Effector memory CD8-positive, alpha-beta T cell (primary cell): Measurements from ENCODE around the gene GBGT1.

ENCODE experiments used
- ATAC-seq: fragments of 150-1000 bp; cut with Tn5 transposase; replicated peaks from 2 replicates; pipeline ENCODE4 v1.10.0; 2021; ENCODE audit warnings: mild to moderate bottlenecking, moderate library complexity
- DNase-seq, 3 experiments: peaks; one replicate each; pipeline ENCODE4 v3.0.0; 2021
- H3K27ac Mint-ChIP-seq, 2 donors: one replicate each; pipeline ENCODE4 v1.8.0; 2022; ENCODE audit warnings: mild to moderate bottlenecking in 2 of 2, mixed read lengths in 2 of 2, moderate library complexity in 2 of 2
- H3K27me3 Mint-ChIP-seq, 2 donors: one replicate each; pipeline ENCODE4 v1.8.0; 2022; ENCODE audit warnings: mixed read lengths in 2 of 2
- H3K36me3 Mint-ChIP-seq: one replicate; pipeline ENCODE4 v1.8.0; 2022; ENCODE audit warnings: mild to moderate bottlenecking, moderate library complexity, mixed read lengths; ENCODE audit not compliant: insufficient read depth
- H3K4me1 Mint-ChIP-seq, 2 donors: one replicate each; pipeline ENCODE4 v1.8.0; 2022; ENCODE audit warnings: low read depth in 2 of 2, mixed read lengths in 2 of 2
- H3K4me3 Mint-ChIP-seq, 2 donors: one replicate each; pipeline ENCODE4 v1.8.0; 2022; ENCODE audit warnings: mild to moderate bottlenecking in 2 of 2, mixed read lengths in 2 of 2, moderate library complexity in 2 of 2
- H3K9me3 Mint-ChIP-seq, 2 donors: one replicate each; pipeline ENCODE4 v1.8.0; 2022; ENCODE audit warnings: mixed read lengths in 2 of 2

Gene GBGT1

DNA sequence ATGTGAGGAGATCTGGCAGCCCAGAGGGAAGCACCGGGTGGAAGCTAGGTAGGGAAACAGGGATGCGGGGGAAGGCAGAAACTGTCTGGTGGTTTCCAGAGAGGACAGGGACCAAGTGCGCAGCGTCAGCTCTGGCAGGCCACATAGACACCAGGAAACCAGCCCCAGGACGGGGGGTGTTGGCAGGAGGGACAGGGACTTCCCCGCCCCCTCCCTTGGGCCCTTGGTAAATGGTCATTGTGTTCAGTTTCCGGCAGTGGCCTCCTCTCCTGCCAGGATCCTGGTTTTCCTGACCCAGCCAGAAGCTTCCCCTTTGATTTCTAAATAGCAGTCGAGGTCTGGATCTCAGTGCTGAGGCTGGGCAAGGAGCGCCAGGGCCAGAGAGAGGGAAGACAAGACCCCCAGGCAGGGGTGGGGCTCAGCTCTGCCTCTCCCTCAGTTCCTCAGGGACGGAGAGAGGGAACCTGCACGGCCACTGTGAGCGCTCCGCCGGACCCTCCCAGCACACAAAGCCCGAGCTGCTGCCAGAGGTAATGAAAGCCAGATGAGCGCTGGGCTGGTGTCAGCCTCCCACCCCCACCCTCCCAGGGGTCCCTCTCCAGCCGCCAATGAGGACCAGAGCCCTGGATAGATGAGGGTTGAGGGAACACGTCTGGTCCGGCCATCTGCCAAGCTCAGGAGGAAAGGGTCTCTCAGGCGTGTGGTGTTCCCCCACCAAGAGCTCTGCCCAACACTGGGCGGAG lies 44.4 kb downstream of the GBGT1 start:
- Mint-ChIP-seq H3K27ac (peak overlapping the region; percentile 81 to 97), H3K4me1 (peaks cover 59 to 65% of the 10 kb centered on the region in 2 donors), H3K27me3 (no peaks in the 10 kb centered on the region), H3K4me3 (peak overlapping the region; percentile 63 to 78), H3K36me3 (peaks cover 88% of the 10 kb centered on the region), H3K9me3 (no peaks in the 10 kb centered on the region)
- DNase-seq = no peak
- ATAC-seq = no peak

DNA sequence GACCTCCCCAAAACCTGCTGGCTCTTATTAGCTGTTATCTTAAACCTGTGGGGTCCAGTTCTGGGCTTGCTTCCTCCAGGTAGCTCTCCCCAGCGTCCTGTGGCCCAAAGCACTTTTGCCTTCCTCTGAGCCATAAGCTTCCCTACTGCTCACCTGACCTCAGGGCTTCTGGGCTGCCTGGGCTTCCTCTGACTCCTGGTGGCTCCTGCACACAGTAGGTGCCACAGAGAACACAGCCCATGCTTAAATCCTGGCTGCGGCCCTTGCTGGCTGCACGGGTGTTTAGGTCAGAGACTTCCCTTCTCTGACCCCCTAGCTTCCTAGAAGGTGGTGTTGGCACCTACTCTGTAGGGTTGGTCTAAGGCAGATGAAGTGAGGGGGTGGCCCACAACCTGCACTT lies 45.1 kb downstream of the GBGT1 start:
- Mint-ChIP-seq H3K4me3 (peak overlapping the region; percentile 63 to 78), H3K4me1 (peaks cover 56 to 65% of the 10 kb centered on the region in 2 donors), H3K36me3 (peaks cover 88% of the 10 kb centered on the region), H3K27me3 (no peaks in the 10 kb centered on the region), H3K9me3 (no peaks in the 10 kb centered on the region), H3K27ac (peak overlapping the region; percentile 58 to 97)
- ATAC-seq (no peak), DNase-seq (no peak)

DNA sequence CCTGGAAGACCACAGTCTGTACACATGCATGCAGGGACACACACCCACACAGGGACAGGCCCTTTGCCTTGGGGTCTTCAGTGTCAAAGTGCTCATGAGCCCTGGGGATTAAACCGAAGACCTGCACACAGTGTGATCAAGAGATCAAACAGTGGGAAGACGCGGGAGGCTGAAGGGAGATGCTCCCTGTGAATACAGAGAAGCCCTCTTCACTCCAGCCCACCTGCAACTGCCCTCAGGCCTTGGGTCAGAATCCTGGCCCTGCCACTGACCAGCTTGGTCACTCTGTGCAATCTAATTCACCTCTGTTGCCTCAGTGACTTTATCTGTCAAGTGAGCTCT lies 45.6 kb downstream of the GBGT1 start:
- Mint-ChIP-seq H3K4me1 (peaks cover 56 to 66% of the 10 kb centered on the region in 2 donors), H3K27me3 (no peaks in the 10 kb centered on the region), H3K4me3 (peak overlapping the region; percentile 51 to 63), H3K27ac (peak overlapping the region; percentile 58 to 97), H3K36me3 (peaks cover 91% of the 10 kb centered on the region), H3K9me3 (no peaks in the 10 kb centered on the region)
- DNase-seq = no peak
- ATAC-seq = no peak

DNA sequence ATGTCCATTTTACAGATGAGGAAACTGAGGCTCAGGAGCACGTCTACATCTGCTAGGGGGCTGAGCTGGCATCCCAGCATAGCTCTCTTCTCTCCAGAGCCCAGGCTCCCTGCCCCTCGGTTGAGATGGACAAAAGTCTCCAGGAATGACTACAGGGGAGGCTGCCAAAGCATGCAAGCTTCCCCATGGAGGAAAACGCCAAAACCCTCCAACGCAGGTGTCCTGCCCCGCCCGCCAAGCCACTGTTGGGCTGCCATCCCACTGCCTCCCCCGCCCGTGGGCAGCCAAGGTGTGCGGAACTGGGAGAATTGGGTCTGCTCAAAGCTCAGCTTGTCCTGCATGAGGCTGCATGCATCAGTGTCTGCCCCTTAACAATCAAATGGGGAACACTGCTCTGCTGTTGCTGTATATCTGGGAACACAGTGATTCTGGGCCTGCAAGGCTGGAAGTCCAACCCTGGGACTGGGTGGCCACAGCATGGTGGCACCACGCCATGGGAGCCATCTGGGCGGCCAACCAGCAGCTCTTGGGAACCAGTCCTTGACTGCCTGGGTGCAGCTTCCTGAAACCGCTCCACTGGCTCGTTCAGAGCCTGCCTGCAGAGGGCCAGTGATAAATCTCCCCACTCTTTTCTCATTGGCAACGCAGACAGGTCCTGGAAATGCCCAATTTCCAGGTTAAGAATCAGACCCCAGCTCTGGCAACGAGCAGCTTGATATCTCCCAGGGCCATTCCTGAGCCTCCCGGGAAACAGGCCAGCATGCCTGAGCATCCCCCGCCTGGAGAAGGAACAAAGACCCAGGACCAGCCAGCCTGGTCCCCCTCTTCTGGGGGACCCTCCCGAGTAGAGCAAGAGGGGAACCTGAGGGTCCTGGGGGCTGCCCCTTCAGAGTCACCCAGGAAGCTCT lies 46.2 kb downstream of the GBGT1 start:
- ATAC-seq = no peak
- Mint-ChIP-seq H3K4me3 (peak overlapping the region; percentile 51 to 56), H3K27ac (peak overlapping the region; percentile 67 to 97), H3K9me3 (no peaks in the 10 kb centered on the region), H3K4me1 (peaks cover 54 to 70% of the 10 kb centered on the region in 2 donors), H3K36me3 (peaks cover 91% of the 10 kb centered on the region), H3K27me3 (no peaks in the 10 kb centered on the region)
- DNase-seq = no peak

DNA sequence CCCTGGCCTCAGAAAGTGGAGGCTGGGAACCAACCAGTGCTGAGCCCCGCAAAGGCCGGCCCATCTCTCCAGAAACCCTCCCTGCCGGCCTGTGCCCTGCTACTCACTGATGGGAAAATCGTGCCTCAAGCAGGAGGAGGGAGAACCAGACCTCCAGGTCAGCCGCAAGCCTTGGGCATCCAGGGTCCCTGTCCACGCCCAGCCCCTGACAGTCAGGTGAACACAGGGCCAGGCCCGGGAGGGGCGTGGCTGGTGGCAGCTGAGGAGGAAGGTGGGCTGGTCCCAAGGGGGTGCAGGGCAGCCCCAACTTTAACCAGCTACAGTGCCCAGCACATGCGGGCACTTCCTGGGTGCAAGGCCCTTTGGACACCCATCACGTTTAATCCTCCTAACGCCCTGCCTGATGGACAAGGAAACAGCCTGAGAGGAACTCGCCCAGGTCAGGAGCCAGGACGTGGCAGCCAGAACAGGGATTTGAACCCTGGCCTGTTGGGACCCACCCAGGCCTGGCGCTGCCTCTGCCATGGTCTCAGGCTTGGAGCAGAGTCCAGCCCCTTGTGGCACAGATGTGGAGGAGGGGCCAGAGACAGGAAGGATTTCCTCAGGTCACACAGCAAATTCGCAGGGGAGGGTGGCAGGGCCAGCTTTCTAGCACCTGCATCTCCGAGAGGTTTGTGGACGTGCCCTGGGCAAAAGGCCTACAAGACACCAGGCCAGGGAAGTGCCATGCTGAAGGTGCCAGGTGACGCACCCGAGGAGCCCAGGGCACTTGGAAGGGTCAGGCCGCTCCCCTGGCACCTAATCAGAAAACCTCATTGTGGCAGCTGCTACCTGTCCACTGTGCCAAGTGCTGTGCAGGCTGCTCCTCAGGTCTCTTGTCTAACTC lies 47.1 kb downstream of the GBGT1 start:
- no peaks in the 10 kb centered on the region for H3K27me3 Mint-ChIP-seq
- H3K4me1 Mint-ChIP-seq = peaks cover 50 to 70% of the 10 kb centered on the region in 2 donors
- ATAC-seq (no peak), DNase-seq (no peak)
- H3K4me3 Mint-ChIP-seq = peak overlapping the region; percentile 75 to 76
- H3K27ac Mint-ChIP-seq = peak overlapping the region; percentile 96 to 97
- H3K36me3 Mint-ChIP-seq = peaks cover 89% of the 10 kb centered on the region
- no peaks in the 10 kb centered on the region for H3K9me3 Mint-ChIP-seq

DNA sequence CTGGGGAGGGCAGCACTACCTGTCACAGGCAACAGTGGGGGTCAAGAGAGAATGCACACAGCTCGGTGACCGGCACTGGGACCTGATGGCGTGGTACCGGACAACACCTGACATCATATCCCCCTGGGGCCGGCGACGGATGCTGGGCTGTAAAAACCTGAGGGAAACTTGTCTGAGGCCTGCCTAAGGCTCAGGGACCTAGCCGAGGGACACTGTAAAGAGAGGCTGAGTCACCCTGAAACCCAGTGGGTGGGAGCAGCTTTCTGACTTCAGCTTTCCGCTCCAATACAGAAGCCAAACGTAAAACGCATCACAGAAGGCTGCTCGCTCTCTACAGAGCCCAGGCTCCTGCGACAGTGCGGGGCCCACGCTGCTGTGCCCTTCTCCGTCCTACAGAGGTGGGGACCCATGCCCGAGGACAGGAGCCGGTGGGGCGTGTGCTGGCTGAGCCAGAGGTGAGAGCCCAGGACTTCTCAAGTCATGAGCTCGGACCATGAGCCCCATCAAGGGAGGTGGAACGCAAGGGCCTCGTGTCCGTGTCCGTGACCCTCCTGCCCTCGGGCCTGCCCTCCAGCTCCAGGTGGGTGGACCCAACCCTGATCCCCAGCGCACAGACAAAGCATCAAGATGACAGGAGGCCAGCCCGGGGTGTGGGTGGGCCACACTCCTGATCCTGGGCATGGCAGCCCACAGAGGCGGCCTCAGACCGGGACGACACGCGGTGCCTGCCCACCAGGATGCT lies 47.9 kb downstream of the GBGT1 start:
- H3K9me3 Mint-ChIP-seq = no peaks in the 10 kb centered on the region
- peaks cover 47 to 68% of the 10 kb centered on the region in 2 donors for H3K4me1 Mint-ChIP-seq
- H3K36me3 Mint-ChIP-seq = peaks cover 93% of the 10 kb centered on the region
- no peaks in the 10 kb centered on the region for H3K27me3 Mint-ChIP-seq
- H3K4me3 Mint-ChIP-seq = peak overlapping the region; percentile 75 to 76
- DNase-seq = peak in 1 of 3 experiments; percentile 48
- peak overlapping the region; percentile 96 to 97 for H3K27ac Mint-ChIP-seq
- peak; percentile 42 for ATAC-seq

DNA sequence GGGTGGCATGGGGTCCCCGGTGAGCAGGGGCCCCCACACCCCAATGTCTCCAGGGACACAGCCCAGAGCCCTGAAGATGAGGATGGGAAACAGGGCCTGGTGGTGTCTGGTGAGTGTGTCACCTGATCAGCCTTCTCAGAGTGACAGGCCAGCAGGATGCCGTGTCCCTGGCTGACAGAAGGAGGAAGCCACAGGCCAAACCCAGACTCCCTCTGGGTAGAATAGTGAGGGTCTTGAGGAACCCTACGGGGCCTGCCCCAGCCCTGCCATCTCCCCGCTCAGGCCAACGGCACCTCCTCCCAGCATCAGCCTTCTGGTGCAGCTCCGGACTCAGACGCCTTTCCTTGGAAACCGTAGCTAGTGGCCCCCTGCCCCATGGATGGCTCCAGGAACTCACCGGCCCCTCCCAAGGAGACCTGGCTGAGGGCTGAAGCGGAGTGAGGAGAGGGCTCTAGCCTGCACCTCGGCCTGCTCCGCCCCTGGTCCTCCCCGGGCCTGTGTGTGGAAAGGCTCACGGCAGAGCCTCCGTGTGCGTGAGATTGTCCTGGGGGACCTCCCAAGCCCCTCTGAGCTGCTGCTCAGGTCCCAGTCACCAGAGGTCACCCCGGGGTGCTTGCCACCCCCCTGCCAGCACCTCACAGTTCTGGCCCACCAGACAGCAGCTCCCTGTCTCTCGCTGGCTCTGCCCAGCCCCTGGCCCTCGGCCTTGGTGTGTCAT lies 48.7 kb downstream of the GBGT1 start:
- DNase-seq = no peak
- no peak for ATAC-seq
- H3K4me3 Mint-ChIP-seq = peak overlapping the region; percentile 75 to 76

DNA sequence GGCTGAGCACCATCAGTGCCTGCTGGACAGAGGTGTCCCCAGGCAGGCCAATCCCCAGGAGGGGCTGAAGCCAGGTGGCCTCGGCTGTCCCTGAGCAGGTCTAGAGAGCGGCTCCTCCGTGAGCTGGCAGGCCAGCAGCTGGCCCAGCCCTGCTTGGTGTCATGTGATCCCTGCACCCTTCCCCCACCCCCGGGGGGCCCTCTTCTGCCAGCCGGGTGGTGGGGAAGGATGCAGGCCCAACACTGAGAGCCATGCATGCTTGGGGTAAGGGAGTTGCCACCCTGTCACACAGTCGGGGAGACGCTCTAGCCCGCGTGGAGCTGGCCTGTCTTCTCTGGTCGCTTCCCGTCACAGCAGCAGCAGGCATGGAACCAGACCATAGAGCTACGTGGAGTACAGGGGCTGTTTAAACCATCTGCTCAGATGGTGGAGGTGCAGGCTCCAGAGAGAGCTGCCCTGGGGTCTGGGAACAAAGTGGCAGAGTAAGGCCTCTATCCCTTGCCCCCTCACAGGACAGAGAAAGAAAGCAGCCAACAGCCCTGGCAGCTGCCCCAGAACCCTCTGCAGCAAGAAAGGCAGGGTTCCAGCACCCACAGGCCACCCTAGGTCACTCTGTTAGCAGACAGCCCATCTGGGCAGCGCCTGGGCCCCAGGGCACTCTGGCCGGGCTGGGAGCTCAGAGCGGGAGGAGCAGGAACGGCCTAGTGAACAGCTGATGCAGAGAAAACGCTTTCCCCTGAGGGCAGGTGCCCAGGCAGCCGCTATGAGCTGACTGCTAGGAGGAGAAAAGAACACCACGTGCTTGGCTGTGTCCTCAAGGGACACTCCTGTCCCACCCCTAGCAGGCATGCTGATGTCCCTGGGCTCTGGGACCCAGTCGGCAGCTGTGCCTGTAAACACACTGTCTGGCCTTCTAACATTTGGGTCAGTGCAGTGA lies 49.5 kb downstream of the GBGT1 start:
- ATAC-seq (no peak), DNase-seq (no peak)
- H3K36me3 Mint-ChIP-seq = peaks cover 94% of the 10 kb centered on the region
- H3K27me3 Mint-ChIP-seq = no peaks in the 10 kb centered on the region
- H3K27ac Mint-ChIP-seq = peak overlapping the region; percentile 96 to 97
- peaks cover 47 to 61% of the 10 kb centered on the region in 2 donors for H3K4me1 Mint-ChIP-seq
- H3K4me3 Mint-ChIP-seq = peak overlapping the region; percentile 75 to 76
- no peaks in the 10 kb centered on the region for H3K9me3 Mint-ChIP-seq

More for the DNA sequence above, 48.7 kb downstream of the GBGT1 start:
- H3K27me3 Mint-ChIP-seq = no peaks in the 10 kb centered on the region
- H3K9me3 Mint-ChIP-seq = no peaks in the 10 kb centered on the region
- H3K27ac Mint-ChIP-seq = peak overlapping the region; percentile 96 to 97
- H3K36me3 Mint-ChIP-seq = peaks cover 94% of the 10 kb centered on the region
- H3K4me1 Mint-ChIP-seq = peaks cover 47 to 64% of the 10 kb centered on the region in 2 donors

DNA sequence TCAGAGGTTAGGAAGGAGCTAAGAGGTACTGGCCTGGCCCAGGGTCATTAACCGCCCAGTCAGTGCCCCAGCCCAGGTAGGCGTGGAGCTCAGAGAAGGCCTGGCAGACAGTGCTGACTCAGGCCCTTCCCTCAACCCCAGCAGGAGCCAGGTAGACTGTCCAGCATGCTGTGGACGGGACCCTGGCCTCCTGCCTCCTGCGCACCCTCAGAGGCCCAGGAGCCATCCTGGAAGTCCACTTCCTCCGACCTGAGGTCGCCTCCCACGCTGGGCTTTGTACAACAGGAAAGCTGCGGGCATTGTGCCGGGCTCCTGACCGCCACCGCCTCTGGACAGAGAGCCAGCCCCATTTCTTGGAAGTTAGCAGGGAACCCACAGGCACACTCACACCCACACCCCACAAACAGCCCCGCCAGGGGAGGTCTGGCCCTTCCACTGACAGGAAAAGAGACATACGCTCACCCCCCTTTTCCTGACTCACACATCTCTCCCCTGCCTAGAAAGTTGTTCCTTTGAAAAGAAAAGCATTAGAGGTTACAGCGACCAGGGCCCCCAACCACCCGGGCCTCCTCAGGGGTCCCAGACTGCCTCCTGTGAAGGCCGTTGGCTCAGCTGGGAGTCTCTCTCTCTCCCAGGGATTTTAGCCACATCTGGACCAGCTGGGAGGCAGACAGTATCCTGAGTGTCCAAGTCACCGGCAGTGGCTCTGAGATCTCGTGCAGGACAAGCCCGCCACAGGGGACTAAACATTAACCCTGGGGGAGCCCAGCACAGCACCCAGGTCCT lies 50.4 kb downstream of the GBGT1 start:
- ATAC-seq = peak; percentile 33

DNA sequence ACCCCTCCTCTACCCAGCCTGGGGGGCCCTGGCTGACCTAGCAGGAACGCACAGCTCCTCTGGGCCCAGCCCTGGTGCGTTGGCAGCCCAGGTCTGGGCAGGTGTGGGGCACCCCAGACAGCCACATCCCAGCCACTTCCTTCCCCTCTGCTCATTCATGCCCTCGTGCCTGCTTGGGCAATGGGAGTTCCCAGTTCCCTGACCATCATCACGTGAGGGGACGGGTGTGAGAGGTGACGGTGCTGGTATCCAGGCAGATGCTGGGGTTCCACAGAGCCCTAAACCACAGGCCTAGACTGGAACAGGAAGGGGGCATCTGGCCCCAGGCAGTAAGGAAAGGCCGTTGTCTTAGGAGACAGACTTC lies 51.1 kb downstream of the GBGT1 start:
- Mint-ChIP-seq H3K27ac (peak overlapping the region; percentile 96 to 97), H3K4me3 (peak overlapping the region; percentile 51 to 75), H3K4me1 (peaks cover 33 to 48% of the 10 kb centered on the region in 2 donors), H3K9me3 (no peaks in the 10 kb centered on the region), H3K27me3 (no peaks in the 10 kb centered on the region), H3K36me3 (peaks cover 93% of the 10 kb centered on the region)
- peak; percentile 82 for ATAC-seq
- peak; percentile 42 to 72 (median 71) for DNase-seq

More for the DNA sequence above, 50.4 kb downstream of the GBGT1 start:
- peak overlapping the region; percentile 51 to 75 for H3K4me3 Mint-ChIP-seq
- H3K27me3 Mint-ChIP-seq = no peaks in the 10 kb centered on the region
- peaks cover 41 to 54% of the 10 kb centered on the region in 2 donors for H3K4me1 Mint-ChIP-seq
- no peaks in the 10 kb centered on the region for H3K9me3 Mint-ChIP-seq
- DNase-seq = no peak
- H3K27ac Mint-ChIP-seq = peak overlapping the region; percentile 96 to 97
- peaks cover 94% of the 10 kb centered on the region for H3K36me3 Mint-ChIP-seq
